Sigmoid colon (tissue), 7 donors: Measurements from ENCODE around the gene OR10A6. TPM values are rescaled to one million over a fixed set of nuclear protein-coding genes. Genes with fewer than 3 reads are reported as not detected.

Experiments used
- DNase-seq: peaks from one replicate; pipeline ENCODE4 v3.0.0-alpha.2; 2019
- H3K27ac ChIP-seq, 4 donors: fragments of 200-600 bp; sonication (generic); one replicate each; pipeline ENCODE4 v1.5.1; 2016 to 2019; ENCODE audit warnings: mild to moderate bottlenecking in 1 of 4
- H3K27me3 ChIP-seq, 3 donors: fragments of 200-600 bp; sonication (generic); one replicate each; pipeline ENCODE4 v1.5.1; 2019; ENCODE audit warnings: mild to moderate bottlenecking in 1 of 3
- H3K36me3 ChIP-seq, 4 donors: fragments of 200-600 bp; sonication (generic); one replicate each; pipeline ENCODE4 v1.5.1; 2016 to 2019
- H3K4me1 ChIP-seq, 4 donors: fragments of 200-600 bp; sonication (generic); one replicate each; pipeline ENCODE4 v1.5.1; 2017 to 2019
- H3K4me3 ChIP-seq, 4 donors: fragments of 200-600 bp; sonication (generic); one replicate each; pipeline ENCODE4 v1.5.1; 2017 to 2019; ENCODE audit warnings: mild to moderate bottlenecking in 2 of 4, moderate library complexity in 1 of 4
- H3K9me3 ChIP-seq, 4 donors: fragments of 200-600 bp in 3 of 4; sonication (generic) in 3 of 4; one replicate each; pipeline versions ENCODE4 v1.5.1 to v1.6.1; 2013 to 2019
- CTCF ChIP-seq, 4 experiments: fragments of 450-650 bp in 3 of 4; fragments of 200-600 bp in 1 of 4; IDR thresholded peaks; one replicate each; pipeline ENCODE4 v1.5.1; 2016 to 2019; ENCODE audit warnings: antibody characterized with exemption in 4 of 4, mild to moderate bottlenecking in 3 of 4, moderate library complexity in 2 of 4
- EP300 ChIP-seq, 4 donors: sonication (generic); formaldehyde crosslinking; IDR thresholded peaks; one replicate each; pipeline ENCODE4 v1.6.1; 2017; ENCODE audit warnings: antibody characterized with exemption in 4 of 4
- POLR2A ChIP-seq, 2 donors: fragments of 450-650 bp; IDR thresholded peaks; one replicate each; pipeline ENCODE4 v1.6.1; 2016; ENCODE audit warnings: antibody characterized with exemption in 2 of 2, mild to moderate bottlenecking in 2 of 2, moderate library complexity in 2 of 2
- POLR2AphosphoS5 ChIP-seq, 4 donors: sonication (generic); formaldehyde crosslinking; IDR thresholded peaks; one replicate each; pipeline ENCODE4 v1.6.1; 2017; ENCODE audit warnings: antibody characterized with exemption in 4 of 4
- WGBS, 2 donors: extraction: QIAGEN DNeasy Blood & Tissue Kit; methylation state at CpG; one replicate each; pipeline ENCODE4 v1.1.7; 2013; 5-methylcytosine and 5-hydroxymethylcytosine counted together
- intact Hi-C: fragments of 100-400 bp; cut with DNase I; formaldehyde crosslinking; loops from one replicate; pipeline ENCODE4 v1.15.1; 2023
- polyA plus RNA-seq, 3 donors: library from polyadenylated mRNA; stranded (reverse); fragments of 200-250 nt; gene quantifications; one replicate each; pipeline ENCODE4 v1.2.3, GENCODE V29; 2013
- total RNA-seq, 4 donors: library from RNA; depleted of rRNA; stranded (reverse); fragments of >200 nt; gene quantifications; one replicate each; pipeline ENCODE4 v1.1.0, GENCODE V29; 2016
- donor health status: healthy with polysubstance abuse.
- donor health status: Bipolar disorder and iron deficiency.
- donor health status: healthy.

The OR10A6 gene
- total RNA-seq (not detected), polyA plus RNA-seq (not detected)

GRCh38 chr11:7931168-7931567 is at the start of gene OR10A6:
Gene OR10A6 (minus strand): TSS chr11:7931268. CDS start chr11:7928662, 2,606 bp downstream.
- Histone ChIP-seq H3K4me3 (no peak within 1 kb of the TSS), H3K27ac (no peak within 1 kb of the TSS), H3K27me3 (no peaks in the 10 kb centered on the region), H3K4me1 (no peaks in the 10 kb centered on the region), H3K36me3 (no peaks in the 10 kb centered on the region), H3K9me3 (no peaks in the 10 kb centered on the region)
- 78 to 82% methylated on average over 4 of the region's 4 CpGs for whole genome bisulfite sequencing, 2 donors
- intact Hi-C loops: no loop called here
- no peak for DNase-seq
- TF ChIP-seq CTCF (IDR thresholded peaks at IDR 0.05): no peak
- no peak for TF ChIP-seq POLR2AphosphoS5 (IDR thresholded peaks at IDR 0.05)
- TF ChIP-seq EP300 (IDR thresholded peaks at IDR 0.05): no peak

GRCh38 chr11:7977232-7977917 is 46.3 kb upstream of the OR10A6 start:
- Histone ChIP-seq H3K36me3 (no peaks in the 10 kb centered on the region), H3K27me3 (no peaks in the 10 kb centered on the region), H3K4me3 (no peak overlapping the region), H3K9me3 (no peaks in the 10 kb centered on the region), H3K4me1 (no peaks in the 10 kb centered on the region), H3K27ac (no peak overlapping the region)
- intact Hi-C loops: no loop called here
- no peak for TF ChIP-seq POLR2AphosphoS5 (IDR thresholded peaks at IDR 0.05)
- TF ChIP-seq CTCF (IDR thresholded peaks at IDR 0.05): no peak
- TF ChIP-seq EP300 (IDR thresholded peaks at IDR 0.05): no peak
- TF ChIP-seq POLR2A (IDR thresholded peaks at IDR 0.05): no peak
- WGBS, 2 donors: 62 to 69% methylated on average over 5 of the region's 5 CpGs
- no peak for DNase-seq

GRCh38 chr11:7974668-7975067 is 43.6 kb upstream of the OR10A6 start:
- Histone ChIP-seq H3K9me3 (no peaks in the 10 kb centered on the region), H3K36me3 (no peaks in the 10 kb centered on the region), H3K27me3 (no peaks in the 10 kb centered on the region), H3K27ac (no peak overlapping the region), H3K4me3 (no peak overlapping the region), H3K4me1 (no peaks in the 10 kb centered on the region)
- DNase-seq: no peak
- intact Hi-C loops: no loop called here
- no peak for TF ChIP-seq CTCF (IDR thresholded peaks at IDR 0.05)
- 83 to 92% methylated on average over 2 of the region's 2 CpGs for WGBS, 2 donors

- no peak overlapping the region for H3K27ac ChIP-seq
- DNase-seq: no peak
- H3K36me3 ChIP-seq: no peaks in the 10 kb centered on the region
- no peaks in the 10 kb centered on the region for H3K27me3 ChIP-seq
- 87 to 89% methylated on average over 5 of the region's 5 CpGs for WGBS, 2 donors
- H3K4me3 ChIP-seq: no peak overlapping the region
- H3K4me1 ChIP-seq: no peaks in the 10 kb centered on the region
- no peak for TF ChIP-seq POLR2A (IDR thresholded peaks at IDR 0.05)
- TF ChIP-seq EP300 (IDR thresholded peaks at IDR 0.05): no peak
- no peak for TF ChIP-seq POLR2AphosphoS5 (IDR thresholded peaks at IDR 0.05)
- no peak for TF ChIP-seq CTCF (IDR thresholded peaks at IDR 0.05)
- intact Hi-C loops: no loop called here
- no peaks in the 10 kb centered on the region for H3K9me3 ChIP-seq
These were observed 41.9 kb upstream of the OR10A6 start for GRCh38 chr11:7973011-7973410.

GRCh38 chr11:7971846-7972245 is 40.8 kb upstream of the OR10A6 start:
- H3K4me3 ChIP-seq: no peak overlapping the region
- no peak overlapping the region for H3K27ac ChIP-seq
- intact Hi-C loops: no loop called here

More at GRCh38 chr11:7971846-7972245, 40.8 kb upstream of the OR10A6 start:
- no peaks in the 10 kb centered on the region for H3K36me3 ChIP-seq
- no peaks in the 10 kb centered on the region for H3K9me3 ChIP-seq
- no peaks in the 10 kb centered on the region for H3K27me3 ChIP-seq
- no peak for TF ChIP-seq CTCF (IDR thresholded peaks at IDR 0.05)
- TF ChIP-seq POLR2A (IDR thresholded peaks at IDR 0.05): no peak
- TF ChIP-seq POLR2AphosphoS5 (IDR thresholded peaks at IDR 0.05): no peak
- no peak for TF ChIP-seq EP300 (IDR thresholded peaks at IDR 0.05)
- H3K4me1 ChIP-seq: no peaks in the 10 kb centered on the region
- no peak for DNase-seq
